Gastrocnemius medialis (tissue), 4 donors: ENCODE results near the gene PSMD1. TPM values are rescaled to one million over a fixed set of nuclear protein-coding genes. Genes with fewer than 3 reads are reported as not detected.

Source experiments
- ATAC-seq, 2 donors: fragments of 150-250 bp; one replicate each; pipeline ENCODE4 v1.9.1; 2016
- DNase-seq, 2 donors: peaks; one replicate each; pipeline ENCODE4 v3.0.0-alpha.2; 2019
- H3K27ac ChIP-seq, 4 donors: fragments of 200-600 bp; sonication (generic); 1 replicate in 1 of 4; 2 replicates in 3 of 4; pipeline ENCODE4 v1.5.1; 2016 to 2018; ENCODE audit warnings: mild to moderate bottlenecking in 2 of 4, moderate library complexity in 1 of 4
- H3K27me3 ChIP-seq, 3 donors: fragments of 200-600 bp; sonication (generic) in 2 of 3; 1 replicate in 1 of 3; 2 replicates in 2 of 3; pipeline versions ENCODE4 v1.5.1 to v1.6.0; 2016 to 2019; ENCODE audit warnings: mild to moderate bottlenecking in 1 of 3, moderate library complexity in 1 of 3
- H3K36me3 ChIP-seq, 2 donors: fragments of 200-600 bp; sonication (generic) in 1 of 2; one replicate each; pipeline ENCODE4 v1.5.1; 2017 to 2018
- H3K4me1 ChIP-seq, 2 donors: fragments of 200-600 bp; sonication (generic) in 1 of 2; one replicate each; pipeline ENCODE4 v1.5.1; 2016 to 2017; ENCODE audit warnings: mild to moderate bottlenecking in 2 of 2
- H3K4me3 ChIP-seq, 4 donors: fragments of 200-600 bp; sonication (generic) in 3 of 4; 1 replicate in 1 of 4; 2 replicates in 3 of 4; pipeline ENCODE4 v1.5.1; 2016 to 2019; ENCODE audit warnings: mild to moderate bottlenecking in 2 of 4
- H3K9me3 ChIP-seq, 3 donors: fragments of 200-600 bp; sonication (generic) in 2 of 3; 1 replicate in 1 of 3; 2 replicates in 2 of 3; pipeline ENCODE4 v1.5.1; 2016 to 2019
- POLR2A ChIP-seq, 2 donors: fragments of 450-650 bp; IDR thresholded peaks; one replicate each; pipeline ENCODE4 v1.6.1; 2017; ENCODE audit warnings: antibody characterized with exemption in 2 of 2, mild to moderate bottlenecking in 2 of 2, moderate library complexity in 2 of 2
- in situ Hi-C, 4 donors: fragments of 200-750 bp; cut with MboI; loops; one replicate each; pipeline versions ENCODE4 v1.15.0 to v1.8.0; 2017; ENCODE audit warnings: low sequenced_read_pairs in 4 of 4
- intact Hi-C: fragments of 100-400 bp; cut with DNase I; formaldehyde crosslinking; loops from one replicate; pipeline ENCODE4 v1.15.1; 2023; ENCODE audit warnings: low total_unique reads
- total RNA-seq, 4 donors: library from RNA; depleted of rRNA; stranded (reverse); fragments of >200 nt; gene quantifications; one replicate each; pipeline versions ENCODE4 v1.1.0 to v1.2.3, GENCODE V29; 2016
- TF ChIP-seq, protein P1 (sequence below), 5 experiments: fragments of 450-650 bp in 3 of 5; fragments of 200-600 bp in 2 of 5; sonication (generic) in 2 of 5; IDR thresholded peaks in 4 of 5; conservative IDR thresholded peaks in 1 of 5; 1 replicate in 4 of 5; 2 replicates in 1 of 5; pipeline ENCODE4 v1.5.1; 2016 to 2019; ENCODE audit warnings: antibody characterized with exemption in 5 of 5, mild to moderate bottlenecking in 3 of 5, moderate library complexity in 3 of 5

The PSMD1 gene
- total RNA-seq, 4 donors from 2014 or later = 169 to 189 (median 182) TPM

- peaks cover 13 to 17% of the 10 kb centered on the region in 2 donors for H3K4me1 ChIP-seq
- H3K27ac ChIP-seq = peak overlapping the region in 1 of 4 donors; percentile 45
- no peaks in the 10 kb centered on the region for H3K36me3 ChIP-seq
- no peak overlapping the region for H3K4me3 ChIP-seq
- intact Hi-C loops = no loop called here
- TF ChIP-seq, protein P1, sequence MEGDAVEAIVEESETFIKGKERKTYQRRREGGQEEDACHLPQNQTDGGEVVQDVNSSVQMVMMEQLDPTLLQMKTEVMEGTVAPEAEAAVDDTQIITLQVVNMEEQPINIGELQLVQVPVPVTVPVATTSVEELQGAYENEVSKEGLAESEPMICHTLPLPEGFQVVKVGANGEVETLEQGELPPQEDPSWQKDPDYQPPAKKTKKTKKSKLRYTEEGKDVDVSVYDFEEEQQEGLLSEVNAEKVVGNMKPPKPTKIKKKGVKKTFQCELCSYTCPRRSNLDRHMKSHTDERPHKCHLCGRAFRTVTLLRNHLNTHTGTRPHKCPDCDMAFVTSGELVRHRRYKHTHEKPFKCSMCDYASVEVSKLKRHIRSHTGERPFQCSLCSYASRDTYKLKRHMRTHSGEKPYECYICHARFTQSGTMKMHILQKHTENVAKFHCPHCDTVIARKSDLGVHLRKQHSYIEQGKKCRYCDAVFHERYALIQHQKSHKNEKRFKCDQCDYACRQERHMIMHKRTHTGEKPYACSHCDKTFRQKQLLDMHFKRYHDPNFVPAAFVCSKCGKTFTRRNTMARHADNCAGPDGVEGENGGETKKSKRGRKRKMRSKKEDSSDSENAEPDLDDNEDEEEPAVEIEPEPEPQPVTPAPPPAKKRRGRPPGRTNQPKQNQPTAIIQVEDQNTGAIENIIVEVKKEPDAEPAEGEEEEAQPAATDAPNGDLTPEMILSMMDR (IDR thresholded peaks at IDR 0.05 in 4 of 5, conservative IDR thresholded peaks at IDR 0.05 in 1 of 5) = no peak
- no peak for TF ChIP-seq POLR2A (IDR thresholded peaks at IDR 0.05)
- H3K27me3 ChIP-seq = no peaks in the 10 kb centered on the region
- in situ Hi-C loops = no loop called here
- DNase-seq (no peak), ATAC-seq (no peak)
- H3K9me3 ChIP-seq = no peaks in the 10 kb centered on the region
These were observed 151.1 kb downstream of the PSMD1 start for GRCh38 chr2:231207734-231208133.

DNA sequence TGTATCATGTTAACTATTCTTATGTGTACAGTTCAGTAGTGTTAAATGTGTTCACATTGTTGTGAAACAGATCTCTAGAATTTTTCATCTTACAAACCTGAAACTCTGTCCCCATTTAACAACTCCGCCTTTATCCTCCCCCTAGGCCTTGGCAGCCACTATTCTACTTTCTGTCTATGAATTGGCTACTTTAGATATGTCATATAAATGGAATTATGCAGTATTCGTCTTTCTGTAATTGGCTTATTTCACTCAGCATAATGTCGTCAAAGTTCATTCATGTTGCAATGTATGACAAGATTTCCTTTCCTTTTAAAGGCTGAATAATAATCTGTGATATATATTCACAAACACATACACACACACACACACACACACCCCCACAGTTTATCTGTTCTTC, 154.1 kb downstream of the PSMD1 start:
- Histone ChIP-seq H3K27me3 (no peaks in the 10 kb centered on the region), H3K4me3 (no peak overlapping the region), H3K36me3 (no peaks in the 10 kb centered on the region), H3K9me3 (no peaks in the 10 kb centered on the region), H3K27ac (peak overlapping the region; percentile 79 to 90 (median 85)), H3K4me1 (peaks cover 15 to 20% of the 10 kb centered on the region in 2 donors)
- in situ Hi-C loops = no loop called here
- no peak for TF ChIP-seq POLR2A (IDR thresholded peaks at IDR 0.05)
- TF ChIP-seq, protein P1 (IDR thresholded peaks at IDR 0.05 in 4 of 5, conservative IDR thresholded peaks at IDR 0.05 in 1 of 5) = no peak
- ATAC-seq = no peak
- no peak for DNase-seq
- intact Hi-C loops = loop anchor here (2.0 kb wide), 1 partner anchor 28 kb away; no protein-coding TSS in a partner anchor

DNA sequence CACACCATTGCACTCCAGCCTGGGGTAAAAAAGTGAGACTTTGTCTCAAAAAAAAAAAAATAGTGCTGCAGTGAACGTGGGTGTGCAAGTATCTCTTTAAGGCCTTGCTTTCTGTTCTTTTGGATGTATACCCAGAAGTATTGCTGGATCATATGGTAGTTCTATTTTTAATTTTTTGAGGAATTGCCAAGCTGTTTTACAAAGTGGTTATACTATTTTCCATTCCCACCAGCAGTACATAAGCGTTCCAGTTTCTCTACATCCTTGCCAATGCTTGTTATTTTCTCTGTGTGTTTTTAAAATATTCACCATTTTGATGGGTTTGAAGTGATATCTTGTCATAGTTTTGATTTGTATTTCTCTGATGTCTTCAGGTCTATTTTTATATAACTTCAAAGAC, 154.8 kb downstream of the PSMD1 start:
- intact Hi-C loops (loop anchor here (2.0 kb wide), 1 partner anchor 29 kb away; no protein-coding TSS in a partner anchor), in situ Hi-C loops (no loop called here)
- DNase-seq (no peak), ATAC-seq (peak; percentile 52 to 63)
- H3K27me3 ChIP-seq = no peaks in the 10 kb centered on the region
- peaks cover 15 to 20% of the 10 kb centered on the region in 2 donors for H3K4me1 ChIP-seq
- no peaks in the 10 kb centered on the region for H3K9me3 ChIP-seq
- no peak overlapping the region for H3K4me3 ChIP-seq
- H3K27ac ChIP-seq = peak overlapping the region; percentile 79 to 90 (median 85)
- no peaks in the 10 kb centered on the region for H3K36me3 ChIP-seq
- TF ChIP-seq, protein P1 (IDR thresholded peaks at IDR 0.05 in 4 of 5, conservative IDR thresholded peaks at IDR 0.05 in 1 of 5) = no peak
- no peak for TF ChIP-seq POLR2A (IDR thresholded peaks at IDR 0.05)

GRCh38 chr2:231212329-231212845, 155.7 kb downstream of the PSMD1 start:
- in situ Hi-C loops (no loop called here), intact Hi-C loops (no loop called here)
- Histone ChIP-seq H3K27ac (peak overlapping the region; percentile 79 to 90 (median 85)), H3K27me3 (no peaks in the 10 kb centered on the region), H3K9me3 (no peaks in the 10 kb centered on the region), H3K36me3 (no peaks in the 10 kb centered on the region), H3K4me3 (no peak overlapping the region), H3K4me1 (peaks cover 15 to 20% of the 10 kb centered on the region in 2 donors)
- ATAC-seq (peak; percentile 81 to 85), DNase-seq (peak in 1 of 2 donors; percentile 32)
- TF ChIP-seq POLR2A (IDR thresholded peaks at IDR 0.05) = no peak
- TF ChIP-seq, protein P1 (IDR thresholded peaks at IDR 0.05 in 4 of 5, conservative IDR thresholded peaks at IDR 0.05 in 1 of 5) = no peak
